HepG2 (cell line): ENCODE results near the gene FAT1.

Source experiments
- FOXK2 ChIP-seq: fragments of 450-650 bp; IDR thresholded peaks from 2 replicates; pipeline ENCODE4 v1.6.1; 2016
- HMG20A ChIP-seq: IDR thresholded peaks from 2 replicates; pipeline ENCODE4 v1.6.1; 2016; ENCODE audit warnings: borderline replicate concordance
- MEF2D ChIP-seq: sonication (generic); formaldehyde crosslinking; IDR thresholded peaks from 2 replicates; pipeline ENCODE4 v1.5.1; 2020; ENCODE audit warnings: mild to moderate bottlenecking, missing genetic modification reagents
- ZBTB8A ChIP-seq: sonication (generic); formaldehyde crosslinking; IDR thresholded peaks from 2 replicates; pipeline ENCODE4 v1.4.0; 2020; ENCODE audit warnings: mild to moderate bottlenecking, low read depth, missing genetic modification reagents, borderline replicate concordance
- ZNF615 ChIP-seq: sonication (generic); formaldehyde crosslinking; IDR thresholded peaks from 2 replicates; pipeline ENCODE4 v1.5.0; 2020; ENCODE audit warnings: mild to moderate bottlenecking, missing genetic modification reagents, borderline replicate concordance
- ZNF790 ChIP-seq: sonication (generic); formaldehyde crosslinking; IDR thresholded peaks from 2 replicates; pipeline ENCODE4 v1.8.0; 2022; ENCODE audit warnings: missing genetic modification reagents, mild to moderate bottlenecking, borderline replicate concordance
- ZSCAN21 ChIP-seq: sonication (generic); formaldehyde crosslinking; IDR thresholded peaks from 2 replicates; pipeline ENCODE4 v1.8.0; 2022; ENCODE audit warnings: mild to moderate bottlenecking, missing genetic modification reagents, moderate library complexity, borderline replicate concordance
- TF ChIP-seq, protein P1 (sequence below), 2 experiments: IDR thresholded peaks; 2 replicates each; pipeline ENCODE4 v1.6.1; 2011 to 2012; ENCODE audit warnings: low read length in 2 of 2, borderline replicate concordance in 1 of 2, low read depth in 1 of 2, mild to moderate bottlenecking in 1 of 2, moderate library complexity in 1 of 2
- TF ChIP-seq, protein P2 (sequence below): sonication (generic); formaldehyde crosslinking; IDR thresholded peaks from 2 replicates; pipeline ENCODE4 v1.5.0; 2020; ENCODE audit warnings: mild to moderate bottlenecking, missing genetic modification reagents, moderate library complexity

DNA sequence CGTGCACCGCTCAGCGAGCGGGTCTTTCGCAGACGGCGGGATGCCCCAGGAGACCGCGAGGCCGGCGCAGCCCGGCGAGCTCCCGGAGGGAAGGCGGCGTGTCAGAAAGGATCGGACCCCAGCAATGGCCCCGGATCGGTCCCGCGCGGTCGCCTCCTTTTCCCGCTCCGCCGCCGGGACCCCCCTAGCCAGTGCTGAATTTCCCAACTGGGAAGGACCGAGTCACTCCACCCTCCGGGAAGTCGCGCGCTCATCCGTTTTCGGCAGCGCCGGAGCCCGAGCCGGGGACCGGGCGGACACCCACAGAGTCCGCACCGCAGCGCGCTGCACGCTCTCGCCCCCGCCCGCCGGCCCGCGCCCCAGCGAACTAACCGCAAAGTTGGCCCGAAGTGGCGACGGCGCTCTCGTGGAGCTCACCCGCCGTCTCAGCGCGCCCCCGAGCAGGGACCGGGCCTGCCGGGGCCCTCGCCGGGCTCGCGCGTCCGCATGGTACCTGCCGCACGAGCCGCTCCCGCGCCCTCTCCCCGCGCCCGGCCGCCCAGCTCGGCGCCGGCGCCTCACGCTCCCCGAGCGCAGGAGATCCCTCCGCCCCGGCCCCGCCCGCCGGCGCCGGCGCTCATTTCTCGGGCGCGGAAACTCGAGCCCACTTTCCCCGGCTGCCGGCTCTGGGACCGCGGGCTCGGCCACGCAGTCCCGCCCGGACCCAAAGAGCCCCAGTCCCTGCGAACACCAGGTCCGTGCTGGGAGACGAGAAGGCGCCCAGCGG lies at the start of gene FAT1:
- TF ChIP-seq HMG20A (CRISPR knock-in tag) (no peak), ZNF790 (peak; percentile 19; the same call in 1 of the 2 replicates), FOXK2 (no peak), ZBTB8A (CRISPR knock-in tag) (no peak), ZNF615 (CRISPR knock-in tag) (no peak), ZSCAN21 (peak; percentile 65; the same call in 1 of the 2 replicates), MEF2D (CRISPR knock-in tag) (no peak)
- TF ChIP-seq, protein P1, sequence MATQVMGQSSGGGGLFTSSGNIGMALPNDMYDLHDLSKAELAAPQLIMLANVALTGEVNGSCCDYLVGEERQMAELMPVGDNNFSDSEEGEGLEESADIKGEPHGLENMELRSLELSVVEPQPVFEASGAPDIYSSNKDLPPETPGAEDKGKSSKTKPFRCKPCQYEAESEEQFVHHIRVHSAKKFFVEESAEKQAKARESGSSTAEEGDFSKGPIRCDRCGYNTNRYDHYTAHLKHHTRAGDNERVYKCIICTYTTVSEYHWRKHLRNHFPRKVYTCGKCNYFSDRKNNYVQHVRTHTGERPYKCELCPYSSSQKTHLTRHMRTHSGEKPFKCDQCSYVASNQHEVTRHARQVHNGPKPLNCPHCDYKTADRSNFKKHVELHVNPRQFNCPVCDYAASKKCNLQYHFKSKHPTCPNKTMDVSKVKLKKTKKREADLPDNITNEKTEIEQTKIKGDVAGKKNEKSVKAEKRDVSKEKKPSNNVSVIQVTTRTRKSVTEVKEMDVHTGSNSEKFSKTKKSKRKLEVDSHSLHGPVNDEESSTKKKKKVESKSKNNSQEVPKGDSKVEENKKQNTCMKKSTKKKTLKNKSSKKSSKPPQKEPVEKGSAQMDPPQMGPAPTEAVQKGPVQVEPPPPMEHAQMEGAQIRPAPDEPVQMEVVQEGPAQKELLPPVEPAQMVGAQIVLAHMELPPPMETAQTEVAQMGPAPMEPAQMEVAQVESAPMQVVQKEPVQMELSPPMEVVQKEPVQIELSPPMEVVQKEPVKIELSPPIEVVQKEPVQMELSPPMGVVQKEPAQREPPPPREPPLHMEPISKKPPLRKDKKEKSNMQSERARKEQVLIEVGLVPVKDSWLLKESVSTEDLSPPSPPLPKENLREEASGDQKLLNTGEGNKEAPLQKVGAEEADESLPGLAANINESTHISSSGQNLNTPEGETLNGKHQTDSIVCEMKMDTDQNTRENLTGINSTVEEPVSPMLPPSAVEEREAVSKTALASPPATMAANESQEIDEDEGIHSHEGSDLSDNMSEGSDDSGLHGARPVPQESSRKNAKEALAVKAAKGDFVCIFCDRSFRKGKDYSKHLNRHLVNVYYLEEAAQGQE (IDR thresholded peaks at IDR 0.05; ENCODE audit: borderline replicate concordance in 1 of 2, low read depth in 1 of 2, low read length in 2 of 2), result peak in 1 of 2 experiments; percentile 31; a peak in 1 of 4 replicates
- TF ChIP-seq, protein P2, sequence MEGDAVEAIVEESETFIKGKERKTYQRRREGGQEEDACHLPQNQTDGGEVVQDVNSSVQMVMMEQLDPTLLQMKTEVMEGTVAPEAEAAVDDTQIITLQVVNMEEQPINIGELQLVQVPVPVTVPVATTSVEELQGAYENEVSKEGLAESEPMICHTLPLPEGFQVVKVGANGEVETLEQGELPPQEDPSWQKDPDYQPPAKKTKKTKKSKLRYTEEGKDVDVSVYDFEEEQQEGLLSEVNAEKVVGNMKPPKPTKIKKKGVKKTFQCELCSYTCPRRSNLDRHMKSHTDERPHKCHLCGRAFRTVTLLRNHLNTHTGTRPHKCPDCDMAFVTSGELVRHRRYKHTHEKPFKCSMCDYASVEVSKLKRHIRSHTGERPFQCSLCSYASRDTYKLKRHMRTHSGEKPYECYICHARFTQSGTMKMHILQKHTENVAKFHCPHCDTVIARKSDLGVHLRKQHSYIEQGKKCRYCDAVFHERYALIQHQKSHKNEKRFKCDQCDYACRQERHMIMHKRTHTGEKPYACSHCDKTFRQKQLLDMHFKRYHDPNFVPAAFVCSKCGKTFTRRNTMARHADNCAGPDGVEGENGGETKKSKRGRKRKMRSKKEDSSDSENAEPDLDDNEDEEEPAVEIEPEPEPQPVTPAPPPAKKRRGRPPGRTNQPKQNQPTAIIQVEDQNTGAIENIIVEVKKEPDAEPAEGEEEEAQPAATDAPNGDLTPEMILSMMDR (CRISPR knock-in tag), result no peak
